Neural cell (in vitro differentiated cells): ENCODE results near the gene SMOC1.
A peak's percentile ranks its signal among the peaks of the same experiment; 100 is the strongest.

Experiments used
- CTCF ChIP-seq: fragments of 450-650 bp; IDR thresholded peaks from 2 replicates; pipeline ENCODE4 v1.5.1; 2014; ENCODE audit warnings: antibody characterized with exemption, mild to moderate bottlenecking, moderate library complexity; ENCODE audit not compliant: poor library complexity, severe bottlenecking
- REST ChIP-seq: IDR thresholded peaks from 2 replicates; pipeline ENCODE4 v1.6.1; 2012; ENCODE audit warnings: borderline replicate concordance

GRCh38 chr14:70052990-70053389, 173.8 kb downstream of the SMOC1 start:
- TF ChIP-seq CTCF = no peak
- peak; percentile 47 for TF ChIP-seq REST
